PFSK-1 (cell line): Measurements from ENCODE around the gene RHBDD2.

Source experiments
- FOXP2 ChIP-seq: optimal IDR thresholded peaks from 2 replicates; pipeline ENCODE3; 2011; ENCODE audit warnings: borderline replicate concordance, control low read depth, inconsistent platforms; ENCODE audit not compliant: insufficient read depth; ENCODE audit errors: extremely low read length, extremely low read depth
- POLR2AphosphoS5 ChIP-seq: IDR thresholded peaks from 2 replicates; pipeline ENCODE4 v1.6.1; 2012; ENCODE audit warnings: low read depth, mild to moderate bottlenecking, control low read depth, low read length, moderate library complexity
- SIN3A ChIP-seq: IDR thresholded peaks from 2 replicates; pipeline ENCODE4 v1.6.1; 2012; ENCODE audit warnings: mild to moderate bottlenecking, low read length, moderate library complexity, borderline replicate concordance; ENCODE audit not compliant: insufficient read depth
- TAF1 ChIP-seq: IDR thresholded peaks from 2 replicates; pipeline ENCODE4 v1.6.1; 2012; ENCODE audit warnings: low read length, control low read depth, borderline replicate concordance; ENCODE audit not compliant: insufficient read depth
- TF ChIP-seq, protein P1 (sequence below), 2 experiments: IDR thresholded peaks; 2 replicates each; pipeline versions ENCODE4 v1.6.1 to v1.8.0; 2011 to 2012; ENCODE audit warnings: low read depth in 2 of 2, low read length in 2 of 2, control low read depth in 1 of 2, inconsistent platforms in 1 of 2, mild to moderate bottlenecking in 1 of 2, moderate library complexity in 1 of 2; ENCODE audit not compliant: insufficient read depth in 1 of 2

RHBDD2 gene

DNA sequence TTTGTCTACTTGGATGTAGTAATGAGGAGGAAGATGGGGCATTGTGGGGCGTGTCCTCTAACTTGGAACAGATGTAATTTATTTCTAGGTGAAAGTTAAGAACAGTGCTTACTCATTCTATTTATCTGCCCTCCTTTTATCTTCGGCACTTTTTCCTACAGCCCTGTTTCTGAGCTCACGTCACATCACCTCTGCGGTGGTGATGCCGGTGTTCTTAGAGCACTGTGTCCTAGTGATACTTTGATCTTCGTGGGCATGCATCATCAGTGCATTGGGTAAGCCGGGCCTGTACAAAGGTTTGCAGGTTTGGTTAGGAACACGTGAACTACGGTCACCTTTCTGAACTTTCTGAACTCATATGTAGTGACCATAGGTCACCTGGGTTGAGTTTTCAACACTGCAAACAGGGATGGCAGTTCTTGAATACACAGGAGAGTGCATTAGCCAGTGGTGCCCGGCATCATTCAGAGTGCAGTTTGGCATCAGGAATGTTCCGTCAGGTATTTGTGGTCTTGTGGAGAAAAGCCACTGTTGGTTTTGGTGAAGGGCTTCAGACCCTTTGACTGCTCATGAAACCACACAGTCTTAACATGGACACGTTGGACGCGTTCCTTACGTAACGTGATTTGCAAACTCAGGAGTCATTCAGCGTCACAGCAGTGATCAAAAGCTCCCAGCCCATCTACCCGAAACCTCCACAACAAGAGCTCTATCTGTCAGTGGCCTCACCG is 41.8 kb downstream of the RHBDD2 start:
- no peak for TF ChIP-seq FOXP2
- TF ChIP-seq, protein P1, sequence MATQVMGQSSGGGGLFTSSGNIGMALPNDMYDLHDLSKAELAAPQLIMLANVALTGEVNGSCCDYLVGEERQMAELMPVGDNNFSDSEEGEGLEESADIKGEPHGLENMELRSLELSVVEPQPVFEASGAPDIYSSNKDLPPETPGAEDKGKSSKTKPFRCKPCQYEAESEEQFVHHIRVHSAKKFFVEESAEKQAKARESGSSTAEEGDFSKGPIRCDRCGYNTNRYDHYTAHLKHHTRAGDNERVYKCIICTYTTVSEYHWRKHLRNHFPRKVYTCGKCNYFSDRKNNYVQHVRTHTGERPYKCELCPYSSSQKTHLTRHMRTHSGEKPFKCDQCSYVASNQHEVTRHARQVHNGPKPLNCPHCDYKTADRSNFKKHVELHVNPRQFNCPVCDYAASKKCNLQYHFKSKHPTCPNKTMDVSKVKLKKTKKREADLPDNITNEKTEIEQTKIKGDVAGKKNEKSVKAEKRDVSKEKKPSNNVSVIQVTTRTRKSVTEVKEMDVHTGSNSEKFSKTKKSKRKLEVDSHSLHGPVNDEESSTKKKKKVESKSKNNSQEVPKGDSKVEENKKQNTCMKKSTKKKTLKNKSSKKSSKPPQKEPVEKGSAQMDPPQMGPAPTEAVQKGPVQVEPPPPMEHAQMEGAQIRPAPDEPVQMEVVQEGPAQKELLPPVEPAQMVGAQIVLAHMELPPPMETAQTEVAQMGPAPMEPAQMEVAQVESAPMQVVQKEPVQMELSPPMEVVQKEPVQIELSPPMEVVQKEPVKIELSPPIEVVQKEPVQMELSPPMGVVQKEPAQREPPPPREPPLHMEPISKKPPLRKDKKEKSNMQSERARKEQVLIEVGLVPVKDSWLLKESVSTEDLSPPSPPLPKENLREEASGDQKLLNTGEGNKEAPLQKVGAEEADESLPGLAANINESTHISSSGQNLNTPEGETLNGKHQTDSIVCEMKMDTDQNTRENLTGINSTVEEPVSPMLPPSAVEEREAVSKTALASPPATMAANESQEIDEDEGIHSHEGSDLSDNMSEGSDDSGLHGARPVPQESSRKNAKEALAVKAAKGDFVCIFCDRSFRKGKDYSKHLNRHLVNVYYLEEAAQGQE (IDR thresholded peaks at IDR 0.05; ENCODE audit: insufficient read depth in 1 of 2, low read depth in 2 of 2, low read length in 2 of 2) = no peak
- TF ChIP-seq TAF1 = no peak
- no peak for TF ChIP-seq POLR2AphosphoS5
- no peak for TF ChIP-seq SIN3A

DNA sequence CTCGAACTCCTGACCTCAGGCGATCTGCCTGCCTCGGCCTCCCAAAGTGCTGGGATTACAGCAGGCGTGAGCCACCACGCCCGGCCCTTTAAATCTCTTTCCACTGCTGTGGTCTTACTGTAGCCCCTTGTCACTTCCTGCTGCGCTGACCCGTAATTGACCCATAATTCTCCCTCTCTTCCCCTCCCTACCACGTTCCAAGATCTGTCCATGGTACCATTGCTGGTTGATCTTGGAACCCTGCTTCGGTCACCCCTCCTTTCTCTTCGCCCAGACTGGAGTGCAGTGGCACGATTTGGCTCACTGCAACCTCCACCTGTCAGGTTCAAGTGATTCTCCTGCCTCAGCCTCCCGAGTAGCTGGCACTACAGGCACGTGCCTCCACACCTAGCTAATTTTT is 42.6 kb downstream of the RHBDD2 start:
- TF ChIP-seq, protein P1 (IDR thresholded peaks at IDR 0.05; ENCODE audit: insufficient read depth in 1 of 2, low read depth in 2 of 2, low read length in 2 of 2) = peak; percentile 88 to 95
- TF ChIP-seq TAF1 (no peak), POLR2AphosphoS5 (no peak), FOXP2 (no peak), SIN3A (peak; percentile 92; the same call in 1 of the 2 replicates)

DNA sequence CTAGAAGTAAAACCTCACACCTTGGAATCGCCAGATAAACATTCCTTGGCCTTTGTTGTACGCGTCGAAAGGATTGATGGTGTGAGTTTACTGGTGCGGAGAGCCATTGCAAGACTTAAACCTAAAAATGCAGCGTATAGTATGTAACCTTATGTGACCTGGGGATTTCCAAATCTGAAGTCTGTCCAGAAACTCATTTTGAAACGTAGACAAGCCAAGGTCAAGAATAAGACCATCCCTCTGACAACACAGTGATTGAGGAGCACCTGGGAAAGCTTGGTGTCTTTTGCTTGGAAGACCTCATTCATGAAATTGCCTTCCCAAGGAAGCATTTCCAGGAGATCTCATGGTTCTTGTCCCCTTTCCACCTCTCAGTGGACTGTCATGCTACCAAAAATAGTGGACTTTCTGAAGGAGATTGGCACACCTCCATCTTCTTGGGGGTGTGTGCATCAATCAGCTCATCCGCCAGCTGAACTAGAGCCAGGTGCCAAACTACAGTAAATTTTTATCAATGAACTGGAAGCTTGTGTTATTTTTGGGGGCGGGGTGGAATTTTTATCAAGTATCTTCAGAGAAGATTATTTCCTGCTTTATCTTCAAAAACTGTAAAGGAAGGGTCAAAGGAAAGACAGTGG is 44.3 kb downstream of the RHBDD2 start:
- TF ChIP-seq, protein P1 (IDR thresholded peaks at IDR 0.05; ENCODE audit: insufficient read depth in 1 of 2, low read depth in 2 of 2, low read length in 2 of 2) = peak in 1 of 2 experiments; percentile 68; a peak in 1 of 4 replicates
- TF ChIP-seq POLR2AphosphoS5 (0 out of 2 replicates have a peak, but pooled peaks have one; percentile 1), SIN3A (peak; percentile 70; the same call in 1 of the 2 replicates), FOXP2 (no peak), TAF1 (no peak)

DNA sequence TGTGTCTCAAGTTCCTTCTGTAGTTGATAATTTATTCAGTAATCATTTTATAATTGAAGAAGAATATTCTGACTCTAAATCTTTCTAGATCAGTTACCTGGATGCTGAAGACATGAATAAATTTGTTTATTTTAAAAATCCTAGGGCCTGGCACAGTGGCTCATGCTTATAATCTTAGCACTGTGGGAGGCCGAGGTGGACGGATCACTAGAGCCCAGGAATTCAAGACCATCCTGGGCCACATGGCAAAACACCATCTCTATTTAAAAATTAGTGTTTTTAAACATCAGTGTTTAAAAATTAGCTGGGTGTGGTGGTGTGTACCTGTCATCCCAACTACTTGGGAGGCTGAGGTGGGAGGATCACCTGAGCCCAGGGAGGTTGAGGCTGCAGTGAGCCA is 45.4 kb downstream of the RHBDD2 start:
- TF ChIP-seq, protein P1 (IDR thresholded peaks at IDR 0.05; ENCODE audit: insufficient read depth in 1 of 2, low read depth in 2 of 2, low read length in 2 of 2) = no peak
- TF ChIP-seq SIN3A = no peak
- no peak for TF ChIP-seq TAF1
- no peak for TF ChIP-seq POLR2AphosphoS5
